GM19035 (cell line): ENCODE measurements around the gene MAGEA8.
A peak's percentile ranks its signal among the peaks of the same experiment; 100 is the strongest.
"Not testable (repeated sequence)": the region's sequence is repeated elsewhere in the genome, so short reads cannot be mapped to it uniquely, and the experiment has no call there.

Experiments
- ATAC-seq: cut with Tn5 transposase; IDR thresholded peaks from one replicate; pipeline ENCODE4 v1.9.1; 2021; ENCODE audit not compliant: unreplicated experiment

The MAGEA8 gene

GRCh38 chrX:149903889-149904748, 23.1 kb downstream of the MAGEA8 start:
- peak; percentile 66 for ATAC-seq

- ATAC-seq = peak; percentile 55
Observed at GRCh38 chrX:149908308-149908707, 27.3 kb downstream of the MAGEA8 start.

- peak; percentile 4 for ATAC-seq
Observed at GRCh38 chrX:149908727-149909126, 27.7 kb downstream of the MAGEA8 start.

GRCh38 chrX:149909324-149910177, 28.6 kb downstream of the MAGEA8 start:
- ATAC-seq = no peak

GRCh38 chrX:149910178-149910695, 29.3 kb downstream of the MAGEA8 start:
- ATAC-seq = no peak

GRCh38 chrX:149916745-149917392, 35.9 kb downstream of the MAGEA8 start:
- peak; percentile 83 for ATAC-seq

GRCh38 chrX:149923836-149924235, 42.9 kb downstream of the MAGEA8 start:
- ATAC-seq = not testable (repeated sequence)

- not testable (repeated sequence) for ATAC-seq
Observed at GRCh38 chrX:149924434-149924833, 43.5 kb downstream of the MAGEA8 start.

- ATAC-seq = not testable (repeated sequence)
Observed at GRCh38 chrX:149927245-149927963, 46.4 kb downstream of the MAGEA8 start.

GRCh38 chrX:149927964-149928258, 46.9 kb downstream of the MAGEA8 start:
- not testable (repeated sequence) for ATAC-seq

GRCh38 chrX:149928635-149929034, 47.7 kb downstream of the MAGEA8 start:
- not testable (repeated sequence) for ATAC-seq

GRCh38 chrX:149929400-149929799, 48.4 kb downstream of the MAGEA8 start, which contains the start of gene HSFX4:
TSS of gene HSFX4 (plus strand) at chrX:149929573. CDS start at chrX:149929645, 72 bp downstream.
- not testable (repeated sequence) for ATAC-seq

GRCh38 chrX:149931355-149931754, 50.4 kb downstream of the MAGEA8 start:
- ATAC-seq = not testable (repeated sequence)

- not testable (repeated sequence) for ATAC-seq
Observed at GRCh38 chrX:149932150-149932549, 51.2 kb downstream of the MAGEA8 start.

- not testable (repeated sequence) for ATAC-seq
Observed at GRCh38 chrX:149932970-149933369, 52.0 kb downstream of the MAGEA8 start.

GRCh38 chrX:149933547-149933946, 52.6 kb downstream of the MAGEA8 start:
- ATAC-seq = not testable (repeated sequence)
